Tibial nerve (tissue), 3 donors: ENCODE results near the gene MUC5AC.

Experiments used
- POLR2A ChIP-seq, 2 donors: fragments of 450-650 bp; IDR thresholded peaks; one replicate each; pipeline ENCODE4 v1.6.1; 2017; ENCODE audit warnings: antibody characterized with exemption in 2 of 2, mild to moderate bottlenecking in 2 of 2, moderate library complexity in 2 of 2
- TF ChIP-seq, protein P1 (sequence below), 5 experiments: fragments of 200-600 bp in 3 of 5; fragments of 450-650 bp in 2 of 5; sonication (generic) in 3 of 5; IDR thresholded peaks; one replicate each; pipeline ENCODE4 v1.5.1; 2016 to 2019; ENCODE audit warnings: antibody characterized with exemption in 5 of 5, mild to moderate bottlenecking in 3 of 5, moderate library complexity in 2 of 5

DNA sequence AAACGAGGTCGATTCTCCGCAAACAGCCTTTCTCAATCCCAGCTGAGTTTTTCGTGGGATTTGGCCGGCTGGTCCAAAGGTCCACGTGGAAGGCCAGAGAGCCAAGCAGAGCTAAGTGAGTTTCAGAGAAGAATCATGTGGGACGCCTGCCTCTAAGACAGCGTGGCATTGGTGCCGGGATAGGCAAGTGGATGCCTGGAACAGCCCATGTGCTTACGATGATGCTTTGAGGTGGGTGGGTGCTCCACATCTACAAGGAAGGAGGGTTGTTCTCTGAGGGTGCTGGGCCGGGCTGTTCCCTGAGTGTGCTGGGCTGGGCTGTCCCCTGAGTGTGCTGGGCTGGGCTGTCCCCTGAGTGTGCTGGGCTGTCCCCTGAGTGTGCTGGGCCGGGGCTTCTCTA is 41.6 kb upstream of the MUC5AC start:
- TF ChIP-seq, protein P1, sequence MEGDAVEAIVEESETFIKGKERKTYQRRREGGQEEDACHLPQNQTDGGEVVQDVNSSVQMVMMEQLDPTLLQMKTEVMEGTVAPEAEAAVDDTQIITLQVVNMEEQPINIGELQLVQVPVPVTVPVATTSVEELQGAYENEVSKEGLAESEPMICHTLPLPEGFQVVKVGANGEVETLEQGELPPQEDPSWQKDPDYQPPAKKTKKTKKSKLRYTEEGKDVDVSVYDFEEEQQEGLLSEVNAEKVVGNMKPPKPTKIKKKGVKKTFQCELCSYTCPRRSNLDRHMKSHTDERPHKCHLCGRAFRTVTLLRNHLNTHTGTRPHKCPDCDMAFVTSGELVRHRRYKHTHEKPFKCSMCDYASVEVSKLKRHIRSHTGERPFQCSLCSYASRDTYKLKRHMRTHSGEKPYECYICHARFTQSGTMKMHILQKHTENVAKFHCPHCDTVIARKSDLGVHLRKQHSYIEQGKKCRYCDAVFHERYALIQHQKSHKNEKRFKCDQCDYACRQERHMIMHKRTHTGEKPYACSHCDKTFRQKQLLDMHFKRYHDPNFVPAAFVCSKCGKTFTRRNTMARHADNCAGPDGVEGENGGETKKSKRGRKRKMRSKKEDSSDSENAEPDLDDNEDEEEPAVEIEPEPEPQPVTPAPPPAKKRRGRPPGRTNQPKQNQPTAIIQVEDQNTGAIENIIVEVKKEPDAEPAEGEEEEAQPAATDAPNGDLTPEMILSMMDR (IDR thresholded peaks at IDR 0.05), result no peak
- no peak for TF ChIP-seq POLR2A (IDR thresholded peaks at IDR 0.05)
